ENCODE measurements around the gene GRAMD4. TPM values are rescaled to one million over a fixed set of nuclear protein-coding genes. Genes with fewer than 3 reads are reported as not detected.

Gene GRAMD4
- total RNA-seq, 4 donors from 2014 or later: 16.7 to 106 (median 53.3) TPM

GRCh38 chr22:46687048-46687444, 66.9 kb downstream of the GRAMD4 start:
- Histone ChIP-seq H3K36me3 (peaks cover 0 to 60% of the 10 kb centered on the region in 2 donors), H3K9me3 (no peaks in the 10 kb centered on the region), H3K4me3 (no peak overlapping the region), H3K4me1 (peaks cover 0 to 6% of the 10 kb centered on the region in 2 donors), H3K27ac (peak overlapping the region in 3 of 4 donors; percentile 60 to 70 (median 67)), H3K27me3 (no peaks in the 10 kb centered on the region)
- in situ Hi-C loops (cut with MboI; ENCODE audit: low sequenced_read_pairs in 4 of 4): loop anchor here in 1 of 4 donors (25.0 kb wide), 1 partner anchor 125 kb away; no protein-coding TSS in a partner anchor
- DNase-seq (no peak), ATAC-seq (no peak)
- intact Hi-C loops (cut with DNase I; ENCODE audit: low total_unique reads): no loop called here
- TF ChIP-seq CTCF (IDR thresholded peaks at IDR 0.05 in 4 of 5, conservative IDR thresholded peaks at IDR 0.05 in 1 of 5) (no peak), POLR2A (IDR thresholded peaks at IDR 0.05) (no peak)

GRCh38 chr22:46687460-46687859, 67.3 kb downstream of the GRAMD4 start:
- intact Hi-C loops (cut with DNase I; ENCODE audit: low total_unique reads) (no loop called here), in situ Hi-C loops (cut with MboI; ENCODE audit: low sequenced_read_pairs in 4 of 4) (loop anchor here in 1 of 4 donors (25.0 kb wide), 1 partner anchor 125 kb away; no protein-coding TSS in a partner anchor)
- DNase-seq: no peak
- H3K27me3 ChIP-seq: no peaks in the 10 kb centered on the region
- H3K9me3 ChIP-seq: no peaks in the 10 kb centered on the region
- H3K36me3 ChIP-seq: peaks cover 0 to 60% of the 10 kb centered on the region in 2 donors
- H3K4me1 ChIP-seq: peaks cover 0 to 6% of the 10 kb centered on the region in 2 donors
- ATAC-seq: no peak
- H3K27ac ChIP-seq: peak overlapping the region; percentile 15 to 70 (median 64)
- no peak overlapping the region for H3K4me3 ChIP-seq
- no peak for TF ChIP-seq POLR2A (IDR thresholded peaks at IDR 0.05)
- TF ChIP-seq CTCF (IDR thresholded peaks at IDR 0.05 in 4 of 5, conservative IDR thresholded peaks at IDR 0.05 in 1 of 5): no peak

- H3K9me3 ChIP-seq: no peaks in the 10 kb centered on the region
- no peaks in the 10 kb centered on the region for H3K27me3 ChIP-seq
- no peak for TF ChIP-seq POLR2A (IDR thresholded peaks at IDR 0.05)
- TF ChIP-seq CTCF (IDR thresholded peaks at IDR 0.05 in 4 of 5, conservative IDR thresholded peaks at IDR 0.05 in 1 of 5): no peak
- intact Hi-C loops (cut with DNase I; ENCODE audit: low total_unique reads): no loop called here
- no peak overlapping the region for H3K4me3 ChIP-seq
- in situ Hi-C loops (cut with MboI; ENCODE audit: low sequenced_read_pairs in 4 of 4): loop anchor here in 1 of 4 donors (25.0 kb wide), 1 partner anchor 127 kb away; no protein-coding TSS in a partner anchor
- H3K36me3 ChIP-seq: peaks cover 0 to 75% of the 10 kb centered on the region in 2 donors
- DNase-seq (no peak), ATAC-seq (peak; percentile 25 to 43)
- peaks cover 0 to 1% of the 10 kb centered on the region in 2 donors for H3K4me1 ChIP-seq
- H3K27ac ChIP-seq: peak overlapping the region in 3 of 4 donors; percentile 60 to 70 (median 67)
Measured at GRCh38 chr22:46688949-46689348, 68.8 kb downstream of the GRAMD4 start.

- TF ChIP-seq POLR2A (IDR thresholded peaks at IDR 0.05): no peak
- no peak for TF ChIP-seq CTCF (IDR thresholded peaks at IDR 0.05 in 4 of 5, conservative IDR thresholded peaks at IDR 0.05 in 1 of 5)
- peaks cover 0 to 87% of the 10 kb centered on the region in 2 donors for H3K36me3 ChIP-seq
- H3K4me3 ChIP-seq: no peak overlapping the region
- DNase-seq (no peak), ATAC-seq (no peak)
- no peaks in the 10 kb centered on the region for H3K4me1 ChIP-seq
- intact Hi-C loops (cut with DNase I; ENCODE audit: low total_unique reads): no loop called here
- in situ Hi-C loops (cut with MboI; ENCODE audit: low sequenced_read_pairs in 4 of 4): loop anchor here in 1 of 4 donors (25.0 kb wide), 1 partner anchor 128 kb away; no protein-coding TSS in a partner anchor
- H3K9me3 ChIP-seq: no peaks in the 10 kb centered on the region
- H3K27me3 ChIP-seq: no peaks in the 10 kb centered on the region
- H3K27ac ChIP-seq: peak overlapping the region in 3 of 4 donors; percentile 49 to 66 (median 51)
Measured at GRCh38 chr22:46690146-46690545, 70.0 kb downstream of the GRAMD4 start.

Data from gastrocnemius medialis (tissue), 4 donors.